Liver (tissue), 9 donors: Measurements from ENCODE around the gene SNX14. TPM values are rescaled to one million over a fixed set of nuclear protein-coding genes. Genes with fewer than 3 reads are reported as not detected.

ENCODE experiments used
- DNase-seq: peaks from one replicate; pipeline ENCODE4 v3.0.0-alpha.2; 2017; ENCODE audit warnings: low spot score
- H3K27ac ChIP-seq, 2 donors: one replicate each; pipeline ENCODE4 v1.7.0; 2013; ENCODE audit warnings: inconsistent platforms in 2 of 2, low read length in 2 of 2, control low read depth in 1 of 2, low read depth in 1 of 2, mild to moderate bottlenecking in 1 of 2
- H3K27me3 ChIP-seq, 4 donors: one replicate each; pipeline versions ENCODE4 v1.6.1 to v1.7.0; 2013; ENCODE audit warnings: low read length in 3 of 4, inconsistent platforms in 1 of 4, mild to moderate bottlenecking in 1 of 4, moderate library complexity in 1 of 4; ENCODE audit not compliant: control insufficient read depth in 4 of 4, insufficient read depth in 4 of 4
- H3K36me3 ChIP-seq, 4 donors: one replicate each; pipeline versions ENCODE4 v1.6.1 to v1.7.0; 2013; ENCODE audit warnings: low read length in 3 of 4, mild to moderate bottlenecking in 3 of 4, low read depth in 1 of 4, moderate library complexity in 1 of 4; ENCODE audit not compliant: control insufficient read depth in 4 of 4, insufficient read depth in 3 of 4
- H3K4me1 ChIP-seq, 4 donors: one replicate each; pipeline versions ENCODE4 v1.6.1 to v1.7.0; 2013; ENCODE audit warnings: low read length in 3 of 4, mild to moderate bottlenecking in 3 of 4, moderate library complexity in 1 of 4; ENCODE audit not compliant: control insufficient read depth in 4 of 4, insufficient read depth in 4 of 4
- H3K4me3 ChIP-seq, 3 donors: one replicate each; pipeline versions ENCODE4 v1.6.1 to v1.7.0; 2013; ENCODE audit warnings: low read length in 3 of 3, control low read depth in 1 of 3, low read depth in 1 of 3, mild to moderate bottlenecking in 1 of 3
- H3K9ac ChIP-seq, 2 donors: one replicate each; pipeline ENCODE4 v1.7.0; 2013; ENCODE audit warnings: low read length in 2 of 2, mild to moderate bottlenecking in 2 of 2, moderate library complexity in 2 of 2, control low read depth in 1 of 2, low read depth in 1 of 2
- H3K9me3 ChIP-seq, 4 donors: one replicate each; pipeline versions ENCODE4 v1.6.1 to v1.7.0; 2013; ENCODE audit warnings: low read length in 3 of 4; ENCODE audit not compliant: control insufficient read depth in 4 of 4
- EGR1 ChIP-seq, 2 donors: IDR thresholded peaks; 2 replicates each; pipeline ENCODE4 v1.6.1; 2016 to 2018; ENCODE audit warnings: antibody characterized with exemption in 2 of 2, low read depth in 2 of 2
- FOXA1 ChIP-seq: IDR thresholded peaks from 2 replicates; pipeline ENCODE4 v1.6.1; 2016; ENCODE audit warnings: antibody characterized with exemption
- FOXA2 ChIP-seq: IDR thresholded peaks from 2 replicates; pipeline ENCODE4 v1.6.1; 2016; ENCODE audit warnings: antibody characterized with exemption
- GABPA ChIP-seq, 2 donors: IDR thresholded peaks in 1 of 2; conservative IDR thresholded peaks in 1 of 2; 2 replicates each; pipeline ENCODE4 v1.6.1; 2016; ENCODE audit warnings: antibody characterized with exemption in 2 of 2, mild to moderate bottlenecking in 1 of 2, moderate library complexity in 1 of 2
- HNF4A ChIP-seq, 2 donors: conservative IDR thresholded peaks; 2 replicates each; pipeline ENCODE4 v1.6.1; 2016; ENCODE audit warnings: antibody characterized with exemption in 2 of 2, mild to moderate bottlenecking in 2 of 2
- HNF4G ChIP-seq: IDR thresholded peaks from 2 replicates; pipeline ENCODE4 v1.6.1; 2016; ENCODE audit warnings: antibody characterized with exemption
- JUND ChIP-seq, 2 donors: IDR thresholded peaks; 2 replicates each; pipeline ENCODE4 v1.6.1; 2016; ENCODE audit warnings: antibody characterized with exemption in 2 of 2
- NR2F2 ChIP-seq: IDR thresholded peaks from 2 replicates; pipeline ENCODE4 v1.6.1; 2016; ENCODE audit warnings: antibody characterized with exemption
- RAD21 ChIP-seq, 2 donors: IDR thresholded peaks; 2 replicates each; pipeline ENCODE4 v1.6.1; 2016; ENCODE audit warnings: antibody characterized with exemption in 2 of 2, mild to moderate bottlenecking in 2 of 2
- RXRA ChIP-seq, 2 donors: IDR thresholded peaks; 2 replicates each; pipeline ENCODE4 v1.6.1; 2017 to 2018; ENCODE audit warnings: antibody characterized with exemption in 2 of 2, mild to moderate bottlenecking in 1 of 2
- SP1 ChIP-seq: IDR thresholded peaks from 2 replicates; pipeline ENCODE4 v1.6.1; 2018; ENCODE audit warnings: antibody characterized with exemption, mild to moderate bottlenecking
- TAF1 ChIP-seq: conservative IDR thresholded peaks from 2 replicates; pipeline ENCODE4 v1.6.1; 2016; ENCODE audit warnings: antibody characterized with exemption, mild to moderate bottlenecking
- YY1 ChIP-seq: IDR thresholded peaks from 2 replicates; pipeline ENCODE4 v1.6.1; 2016; ENCODE audit warnings: antibody characterized with exemption, mild to moderate bottlenecking
- WGBS: extraction: QIAGEN DNeasy Blood & Tissue Kit; methylation state at CpG from one replicate; pipeline ENCODE4 v1.1.7; 2013; 5-methylcytosine and 5-hydroxymethylcytosine counted together
- polyA plus RNA-seq, 2 donors: library from polyadenylated mRNA; stranded (reverse) in 1 of 2; unstranded in 1 of 2; fragments of 200-250 nt in 1 of 2; fragments of >200 nt in 1 of 2; fragmentation: Nextera tagmentation in 1 of 2; extraction: Ambion mirVana in 1 of 2; gene quantifications; one replicate each; pipeline versions ENCODE4 v1.2.1 to v1.2.3, GENCODE V29; 2013 to 2015
- total RNA-seq, 2 donors: library from RNA; depleted of rRNA; stranded (reverse); fragments of >200 nt; gene quantifications; one replicate each; pipeline ENCODE4 v1.2.3, GENCODE V29; 2014
- TF ChIP-seq, protein P1 (sequence below): IDR thresholded peaks from 2 replicates; pipeline ENCODE4 v1.6.1; 2016; ENCODE audit warnings: antibody characterized with exemption
- TF ChIP-seq, protein P2 (sequence below): fragments of 150-350 bp; IDR thresholded peaks from 2 replicates; pipeline ENCODE4 v1.5.1; 2017; ENCODE audit warnings: improper control_type of control experiment, low read depth, low read length; ENCODE audit not compliant: missing input control
- TF ChIP-seq, protein P3 (sequence below): IDR thresholded peaks from 2 replicates; pipeline ENCODE4 v1.6.1; 2016; ENCODE audit warnings: antibody characterized with exemption
- TF ChIP-seq, protein P4 (sequence below): IDR thresholded peaks from 2 replicates; pipeline ENCODE4 v1.6.1; 2016; ENCODE audit warnings: antibody characterized with exemption, mild to moderate bottlenecking
- TF ChIP-seq, protein P5 (sequence below): IDR thresholded peaks from 2 replicates; pipeline ENCODE4 v1.6.1; 2016; ENCODE audit warnings: antibody characterized with exemption
- donor health status: healthy.
- donor health status: healthy.
- donor health status: healthy.
- donor health status: healthy.
- donor health status: healthy.

The SNX14 gene
- total and polyA plus RNA-seq, 4 donors, result 30.5 to 79.1 (median 52.7) TPM

DNA sequence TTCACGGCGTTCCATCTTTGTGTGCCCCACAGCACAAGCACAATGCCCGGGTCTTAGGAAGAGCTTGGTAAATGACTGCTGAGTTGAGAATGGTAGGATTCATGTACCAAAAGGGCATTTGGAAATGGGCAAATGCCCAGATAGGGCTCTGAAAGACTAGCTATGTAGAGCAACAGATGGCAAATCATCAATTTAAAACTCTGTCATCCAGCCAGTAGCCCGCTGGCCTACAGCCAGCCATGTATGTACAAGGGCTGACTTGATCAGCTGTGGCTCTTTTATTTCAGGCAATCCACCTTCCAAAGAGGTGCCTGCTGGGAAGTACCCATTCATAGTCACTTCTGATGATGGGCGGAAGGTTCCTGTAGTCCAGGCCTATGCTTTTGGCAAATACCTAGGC is 108.7 kb downstream of the SNX14 start:
- Histone ChIP-seq H3K9me3 (no peaks in the 10 kb centered on the region), H3K4me1 (no peaks in the 10 kb centered on the region), H3K9ac (no peak overlapping the region), H3K27ac (no peak overlapping the region), H3K27me3 (no peaks in the 10 kb centered on the region), H3K36me3 (peaks cover 0 to 11% (median 9%) of the 10 kb centered on the region in 4 donors), H3K4me3 (no peak overlapping the region)
- WGBS, result 94% methylated on average over 5 of the region's 5 CpGs
- no peak for DNase-seq
- TF ChIP-seq FOXA1 (no peak), YY1 (no peak)
- TF ChIP-seq, protein P1, sequence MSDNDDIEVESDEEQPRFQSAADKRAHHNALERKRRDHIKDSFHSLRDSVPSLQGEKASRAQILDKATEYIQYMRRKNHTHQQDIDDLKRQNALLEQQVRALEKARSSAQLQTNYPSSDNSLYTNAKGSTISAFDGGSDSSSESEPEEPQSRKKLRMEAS, result no peak

DNA sequence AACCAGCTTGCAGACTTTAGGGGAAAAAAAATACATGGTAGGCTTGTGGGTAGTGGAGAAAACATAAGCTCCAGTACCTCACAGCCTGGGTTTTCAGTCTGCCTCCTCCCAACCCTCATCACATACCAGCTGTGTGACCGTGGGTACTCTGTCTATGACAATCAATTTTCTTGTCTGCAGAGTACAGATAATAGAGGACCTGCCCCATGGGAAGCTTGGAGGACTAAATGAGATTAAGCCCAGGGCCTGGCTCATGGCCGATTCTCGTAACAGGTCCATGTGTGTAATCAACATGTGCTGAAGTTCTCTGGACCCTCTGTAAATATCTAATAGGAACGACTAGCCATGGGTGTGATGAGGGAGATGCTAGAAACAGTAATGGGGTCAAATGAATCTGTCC is 109.8 kb downstream of the SNX14 start:
- Histone ChIP-seq H3K27ac (no peak overlapping the region), H3K4me1 (no peaks in the 10 kb centered on the region), H3K36me3 (peaks cover 0 to 12% (median 5%) of the 10 kb centered on the region in 4 donors), H3K9me3 (no peaks in the 10 kb centered on the region), H3K9ac (no peak overlapping the region), H3K27me3 (no peaks in the 10 kb centered on the region), H3K4me3 (no peak overlapping the region)
- no peak for TF ChIP-seq SP1
- no peak for TF ChIP-seq EGR1 (IDR thresholded peaks at IDR 0.05; ENCODE audit: low read depth in 2 of 2)
- no peak for TF ChIP-seq FOXA2
- no peak for TF ChIP-seq FOXA1
- TF ChIP-seq, protein P2, sequence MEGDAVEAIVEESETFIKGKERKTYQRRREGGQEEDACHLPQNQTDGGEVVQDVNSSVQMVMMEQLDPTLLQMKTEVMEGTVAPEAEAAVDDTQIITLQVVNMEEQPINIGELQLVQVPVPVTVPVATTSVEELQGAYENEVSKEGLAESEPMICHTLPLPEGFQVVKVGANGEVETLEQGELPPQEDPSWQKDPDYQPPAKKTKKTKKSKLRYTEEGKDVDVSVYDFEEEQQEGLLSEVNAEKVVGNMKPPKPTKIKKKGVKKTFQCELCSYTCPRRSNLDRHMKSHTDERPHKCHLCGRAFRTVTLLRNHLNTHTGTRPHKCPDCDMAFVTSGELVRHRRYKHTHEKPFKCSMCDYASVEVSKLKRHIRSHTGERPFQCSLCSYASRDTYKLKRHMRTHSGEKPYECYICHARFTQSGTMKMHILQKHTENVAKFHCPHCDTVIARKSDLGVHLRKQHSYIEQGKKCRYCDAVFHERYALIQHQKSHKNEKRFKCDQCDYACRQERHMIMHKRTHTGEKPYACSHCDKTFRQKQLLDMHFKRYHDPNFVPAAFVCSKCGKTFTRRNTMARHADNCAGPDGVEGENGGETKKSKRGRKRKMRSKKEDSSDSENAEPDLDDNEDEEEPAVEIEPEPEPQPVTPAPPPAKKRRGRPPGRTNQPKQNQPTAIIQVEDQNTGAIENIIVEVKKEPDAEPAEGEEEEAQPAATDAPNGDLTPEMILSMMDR, result no peak
- no peak for TF ChIP-seq YY1
- TF ChIP-seq, protein P3, sequence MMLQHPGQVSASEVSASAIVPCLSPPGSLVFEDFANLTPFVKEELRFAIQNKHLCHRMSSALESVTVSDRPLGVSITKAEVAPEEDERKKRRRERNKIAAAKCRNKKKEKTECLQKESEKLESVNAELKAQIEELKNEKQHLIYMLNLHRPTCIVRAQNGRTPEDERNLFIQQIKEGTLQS, result no peak
- 78% methylated on average over 4 of the region's 4 CpGs for WGBS
- DNase-seq, result no peak

DNA sequence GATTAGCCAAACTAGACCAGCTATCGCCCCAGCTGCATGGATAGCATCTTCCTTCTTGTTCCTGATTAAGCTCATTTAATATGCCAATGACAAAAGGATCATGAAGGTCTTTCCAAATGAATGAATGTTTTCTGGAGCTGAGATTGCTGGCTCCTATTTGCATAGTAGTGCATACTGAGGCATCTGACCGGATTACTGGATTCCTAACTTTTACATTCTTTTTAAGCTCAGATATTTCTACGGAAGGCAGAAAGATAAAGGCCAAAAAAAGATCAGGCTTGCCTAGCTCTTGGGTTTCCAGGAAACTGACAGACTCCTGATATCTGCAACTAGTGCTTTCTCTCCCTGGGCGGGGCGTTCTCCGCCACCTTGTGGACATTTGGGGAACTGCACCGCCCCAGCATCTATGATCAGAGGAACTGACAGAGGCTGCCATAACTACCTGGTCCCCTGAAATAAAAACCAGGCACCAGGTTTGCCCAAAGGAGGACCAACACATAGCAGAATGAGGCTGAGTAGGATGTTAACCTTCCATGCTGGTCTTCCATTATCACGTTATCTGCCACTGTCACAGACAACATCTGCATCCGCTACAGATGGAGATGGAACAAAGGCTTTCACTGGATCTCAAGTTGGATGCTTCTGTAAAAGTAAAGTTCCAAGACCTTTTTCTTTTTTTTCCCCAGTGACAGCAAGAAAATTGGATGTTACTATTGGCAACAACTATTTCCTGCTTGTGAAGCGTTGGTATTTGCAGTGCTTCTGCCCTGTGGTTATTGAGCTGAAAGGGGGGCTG is 110.6 kb downstream of the SNX14 start:
- no peak overlapping the region for H3K9ac ChIP-seq
- no peaks in the 10 kb centered on the region for H3K27me3 ChIP-seq
- peak; percentile 88 for DNase-seq
- H3K9me3 ChIP-seq, result no peaks in the 10 kb centered on the region
- 30% methylated on average over 10 of the region's 10 CpGs for WGBS
- peaks cover 0 to 14% (median 5%) of the 10 kb centered on the region in 4 donors for H3K36me3 ChIP-seq
- no peak overlapping the region for H3K4me3 ChIP-seq
- H3K4me1 ChIP-seq, result no peaks in the 10 kb centered on the region
- H3K27ac ChIP-seq, result no peak overlapping the region
- no peak for TF ChIP-seq FOXA2
- peak; percentile 62 for TF ChIP-seq NR2F2
- no peak for TF ChIP-seq SP1
- TF ChIP-seq, protein P1, result no peak
- peak in 1 of 2 donors; percentile 7 for TF ChIP-seq HNF4A (conservative IDR thresholded peaks at IDR 0.05)
- TF ChIP-seq, protein P4, sequence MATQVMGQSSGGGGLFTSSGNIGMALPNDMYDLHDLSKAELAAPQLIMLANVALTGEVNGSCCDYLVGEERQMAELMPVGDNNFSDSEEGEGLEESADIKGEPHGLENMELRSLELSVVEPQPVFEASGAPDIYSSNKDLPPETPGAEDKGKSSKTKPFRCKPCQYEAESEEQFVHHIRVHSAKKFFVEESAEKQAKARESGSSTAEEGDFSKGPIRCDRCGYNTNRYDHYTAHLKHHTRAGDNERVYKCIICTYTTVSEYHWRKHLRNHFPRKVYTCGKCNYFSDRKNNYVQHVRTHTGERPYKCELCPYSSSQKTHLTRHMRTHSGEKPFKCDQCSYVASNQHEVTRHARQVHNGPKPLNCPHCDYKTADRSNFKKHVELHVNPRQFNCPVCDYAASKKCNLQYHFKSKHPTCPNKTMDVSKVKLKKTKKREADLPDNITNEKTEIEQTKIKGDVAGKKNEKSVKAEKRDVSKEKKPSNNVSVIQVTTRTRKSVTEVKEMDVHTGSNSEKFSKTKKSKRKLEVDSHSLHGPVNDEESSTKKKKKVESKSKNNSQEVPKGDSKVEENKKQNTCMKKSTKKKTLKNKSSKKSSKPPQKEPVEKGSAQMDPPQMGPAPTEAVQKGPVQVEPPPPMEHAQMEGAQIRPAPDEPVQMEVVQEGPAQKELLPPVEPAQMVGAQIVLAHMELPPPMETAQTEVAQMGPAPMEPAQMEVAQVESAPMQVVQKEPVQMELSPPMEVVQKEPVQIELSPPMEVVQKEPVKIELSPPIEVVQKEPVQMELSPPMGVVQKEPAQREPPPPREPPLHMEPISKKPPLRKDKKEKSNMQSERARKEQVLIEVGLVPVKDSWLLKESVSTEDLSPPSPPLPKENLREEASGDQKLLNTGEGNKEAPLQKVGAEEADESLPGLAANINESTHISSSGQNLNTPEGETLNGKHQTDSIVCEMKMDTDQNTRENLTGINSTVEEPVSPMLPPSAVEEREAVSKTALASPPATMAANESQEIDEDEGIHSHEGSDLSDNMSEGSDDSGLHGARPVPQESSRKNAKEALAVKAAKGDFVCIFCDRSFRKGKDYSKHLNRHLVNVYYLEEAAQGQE, result no peak
- TF ChIP-seq TAF1, result no peak
- no peak for TF ChIP-seq HNF4G
- TF ChIP-seq YY1, result no peak
- peak; percentile 99 to 100 for TF ChIP-seq RAD21 (IDR thresholded peaks at IDR 0.05)
- TF ChIP-seq, protein P5, sequence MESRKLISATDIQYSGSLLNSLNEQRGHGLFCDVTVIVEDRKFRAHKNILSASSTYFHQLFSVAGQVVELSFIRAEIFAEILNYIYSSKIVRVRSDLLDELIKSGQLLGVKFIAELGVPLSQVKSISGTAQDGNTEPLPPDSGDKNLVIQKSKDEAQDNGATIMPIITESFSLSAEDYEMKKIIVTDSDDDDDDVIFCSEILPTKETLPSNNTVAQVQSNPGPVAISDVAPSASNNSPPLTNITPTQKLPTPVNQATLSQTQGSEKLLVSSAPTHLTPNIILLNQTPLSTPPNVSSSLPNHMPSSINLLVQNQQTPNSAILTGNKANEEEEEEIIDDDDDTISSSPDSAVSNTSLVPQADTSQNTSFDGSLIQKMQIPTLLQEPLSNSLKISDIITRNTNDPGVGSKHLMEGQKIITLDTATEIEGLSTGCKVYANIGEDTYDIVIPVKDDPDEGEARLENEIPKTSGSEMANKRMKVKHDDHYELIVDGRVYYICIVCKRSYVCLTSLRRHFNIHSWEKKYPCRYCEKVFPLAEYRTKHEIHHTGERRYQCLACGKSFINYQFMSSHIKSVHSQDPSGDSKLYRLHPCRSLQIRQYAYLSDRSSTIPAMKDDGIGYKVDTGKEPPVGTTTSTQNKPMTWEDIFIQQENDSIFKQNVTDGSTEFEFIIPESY, result no peak
- no peak for TF ChIP-seq JUND (IDR thresholded peaks at IDR 0.05)
- no peak for TF ChIP-seq FOXA1
- no peak for TF ChIP-seq EGR1 (IDR thresholded peaks at IDR 0.05; ENCODE audit: low read depth in 2 of 2)
- TF ChIP-seq RXRA (IDR thresholded peaks at IDR 0.05), result peak in 1 of 2 donors; percentile 27
- TF ChIP-seq GABPA (IDR thresholded peaks at IDR 0.05 in 1 of 2, conservative IDR thresholded peaks at IDR 0.05 in 1 of 2), result no peak
